GM12873 (cell line): Measurements from ENCODE around the gene OR5AU1.

ENCODE experiments used
- TF ChIP-seq, protein P1 (sequence below): IDR thresholded peaks from 2 replicates; pipeline ENCODE4 v1.5.1; 2012; ENCODE audit warnings: low read depth, mild to moderate bottlenecking, moderate library complexity, low read length, control low read depth; ENCODE audit not compliant: insufficient read depth; ENCODE audit errors: missing control alignments

Gene OR5AU1

DNA sequence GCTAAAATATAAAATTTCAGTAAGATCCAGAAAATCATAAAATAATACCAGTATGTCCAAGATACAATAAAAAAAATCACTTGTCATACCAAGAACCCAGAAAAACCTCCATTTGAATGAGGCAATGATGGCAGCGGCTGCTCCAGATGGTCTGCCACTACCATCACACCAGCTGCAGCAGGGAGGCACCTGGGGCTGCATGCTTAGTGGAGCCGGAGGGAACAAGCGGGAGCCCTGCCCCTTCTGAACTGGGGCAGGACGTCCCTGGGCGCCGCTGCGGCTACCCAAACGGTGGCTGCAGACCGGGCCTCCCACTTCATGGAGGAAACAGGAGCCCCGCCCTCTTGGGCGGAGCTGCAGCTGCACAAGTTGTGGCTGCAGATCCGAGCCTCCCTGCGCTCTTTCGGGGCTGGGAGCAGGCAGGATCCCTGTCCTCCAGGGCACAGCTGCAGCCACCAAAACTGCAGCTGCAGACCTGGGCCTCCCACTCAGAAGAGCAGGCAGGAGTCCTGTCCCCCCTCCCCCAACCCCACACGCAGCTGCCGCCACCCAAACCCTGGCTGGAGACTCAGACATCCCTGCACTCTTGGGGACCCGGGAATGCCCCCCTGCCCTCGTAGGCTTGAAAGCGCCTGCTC, 36.1 kb upstream of the OR5AU1 start:
- TF ChIP-seq, protein P1, sequence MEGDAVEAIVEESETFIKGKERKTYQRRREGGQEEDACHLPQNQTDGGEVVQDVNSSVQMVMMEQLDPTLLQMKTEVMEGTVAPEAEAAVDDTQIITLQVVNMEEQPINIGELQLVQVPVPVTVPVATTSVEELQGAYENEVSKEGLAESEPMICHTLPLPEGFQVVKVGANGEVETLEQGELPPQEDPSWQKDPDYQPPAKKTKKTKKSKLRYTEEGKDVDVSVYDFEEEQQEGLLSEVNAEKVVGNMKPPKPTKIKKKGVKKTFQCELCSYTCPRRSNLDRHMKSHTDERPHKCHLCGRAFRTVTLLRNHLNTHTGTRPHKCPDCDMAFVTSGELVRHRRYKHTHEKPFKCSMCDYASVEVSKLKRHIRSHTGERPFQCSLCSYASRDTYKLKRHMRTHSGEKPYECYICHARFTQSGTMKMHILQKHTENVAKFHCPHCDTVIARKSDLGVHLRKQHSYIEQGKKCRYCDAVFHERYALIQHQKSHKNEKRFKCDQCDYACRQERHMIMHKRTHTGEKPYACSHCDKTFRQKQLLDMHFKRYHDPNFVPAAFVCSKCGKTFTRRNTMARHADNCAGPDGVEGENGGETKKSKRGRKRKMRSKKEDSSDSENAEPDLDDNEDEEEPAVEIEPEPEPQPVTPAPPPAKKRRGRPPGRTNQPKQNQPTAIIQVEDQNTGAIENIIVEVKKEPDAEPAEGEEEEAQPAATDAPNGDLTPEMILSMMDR: no peak

DNA sequence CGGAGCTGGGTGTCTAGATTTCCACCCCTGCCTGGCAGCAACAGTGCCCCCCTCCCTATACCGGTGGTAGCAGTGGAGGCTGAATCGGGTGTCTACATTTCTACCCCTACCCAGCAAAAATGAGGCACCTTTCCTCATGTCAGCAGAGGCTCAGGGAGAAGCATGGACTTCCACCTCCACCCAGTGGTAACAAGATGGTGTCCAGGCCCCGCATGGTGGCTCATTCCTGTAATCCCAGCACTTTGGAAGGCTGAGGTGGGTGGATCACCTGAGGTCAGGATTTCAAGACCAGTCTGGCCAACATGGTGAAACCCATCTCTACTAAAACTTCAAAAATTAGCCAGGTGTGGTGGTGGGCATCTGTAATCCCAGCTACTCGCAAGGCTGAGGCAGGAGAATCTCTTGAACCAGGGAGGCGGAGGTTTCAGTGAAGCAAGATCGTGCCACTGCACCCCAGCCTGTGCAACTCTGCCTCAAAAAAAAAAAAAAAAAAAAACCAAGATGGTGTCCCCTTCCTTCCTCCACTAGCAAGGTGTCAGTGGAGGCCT, 35.5 kb upstream of the OR5AU1 start:
- TF ChIP-seq, protein P1: no peak

DNA sequence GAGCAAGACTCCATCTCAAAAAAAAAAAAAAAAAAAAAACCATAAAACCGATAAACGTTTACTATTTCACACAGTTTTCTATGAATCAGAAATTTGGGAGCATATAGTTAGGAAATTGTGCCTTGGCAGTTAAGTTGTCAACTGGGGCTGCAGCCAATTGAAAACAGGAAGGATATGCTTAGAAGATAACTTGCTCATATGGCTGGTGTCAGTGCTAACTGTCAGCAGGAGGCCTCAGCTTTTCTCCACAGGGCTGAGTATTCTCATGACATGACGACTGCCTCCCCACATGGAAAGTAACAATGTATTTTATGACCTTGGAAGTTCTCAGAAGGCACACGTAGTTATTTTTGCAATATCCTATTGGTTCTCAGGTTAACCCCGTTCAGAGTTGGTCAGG, 29.6 kb upstream of the OR5AU1 start:
- TF ChIP-seq, protein P1: no peak

DNA sequence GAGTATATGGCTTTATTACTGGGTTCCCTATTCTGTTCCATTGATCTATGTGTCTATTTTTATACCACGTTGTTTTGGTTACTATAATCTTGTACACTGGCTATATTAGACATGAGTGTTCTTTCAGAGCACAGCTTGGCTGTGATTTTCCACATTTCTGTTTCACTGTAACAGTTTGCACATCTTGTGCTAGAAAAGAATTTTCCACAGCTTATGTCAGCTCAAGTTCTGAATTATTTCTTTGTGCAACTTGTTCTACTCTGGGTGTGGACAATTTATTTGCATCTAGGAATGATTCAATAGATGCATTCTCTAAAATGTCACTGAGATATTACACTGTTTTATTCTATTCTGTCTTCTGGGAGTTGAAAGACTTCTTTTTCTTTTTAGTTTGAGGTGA, 28.4 kb upstream of the OR5AU1 start:
- TF ChIP-seq, protein P1: no peak

DNA sequence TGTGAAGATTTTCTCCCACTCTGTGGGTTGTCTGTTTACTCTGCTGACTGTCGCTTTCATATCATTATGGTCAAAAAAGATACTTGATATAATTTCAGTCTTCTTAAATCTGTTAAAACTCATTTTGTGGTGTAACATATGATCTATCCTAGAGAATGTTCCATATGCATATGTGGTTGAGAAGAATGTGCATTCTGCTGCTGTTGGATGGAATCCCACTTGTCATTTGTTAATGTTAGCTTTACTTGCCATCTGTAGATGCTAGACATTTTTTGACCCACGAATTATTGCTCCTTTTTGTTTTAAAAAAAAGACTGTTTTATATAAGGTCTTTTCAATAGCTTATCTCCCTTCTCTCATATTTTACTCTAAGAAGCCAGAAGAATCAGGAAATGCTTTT, 26.3 kb upstream of the OR5AU1 start:
- TF ChIP-seq, protein P1: no peak

DNA sequence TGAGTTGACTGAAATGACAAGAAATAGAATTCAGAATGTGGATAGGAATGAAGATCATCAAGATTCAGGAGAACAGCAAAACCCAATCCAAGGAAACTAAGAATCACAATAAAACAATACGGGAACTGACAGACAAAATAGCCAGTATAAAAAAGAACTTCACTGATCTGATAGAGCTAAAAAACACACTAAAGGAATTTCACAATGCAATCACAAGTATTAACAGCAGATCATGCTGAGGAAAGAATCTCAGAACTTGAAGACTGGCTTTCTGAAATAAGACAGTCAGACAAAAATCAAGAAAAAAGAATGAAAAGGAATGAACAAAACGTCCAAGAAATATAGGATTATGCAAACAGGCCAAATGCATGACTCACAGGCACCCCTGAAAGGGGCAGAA, 15.3 kb upstream of the OR5AU1 start:
- TF ChIP-seq, protein P1: no peak

DNA sequence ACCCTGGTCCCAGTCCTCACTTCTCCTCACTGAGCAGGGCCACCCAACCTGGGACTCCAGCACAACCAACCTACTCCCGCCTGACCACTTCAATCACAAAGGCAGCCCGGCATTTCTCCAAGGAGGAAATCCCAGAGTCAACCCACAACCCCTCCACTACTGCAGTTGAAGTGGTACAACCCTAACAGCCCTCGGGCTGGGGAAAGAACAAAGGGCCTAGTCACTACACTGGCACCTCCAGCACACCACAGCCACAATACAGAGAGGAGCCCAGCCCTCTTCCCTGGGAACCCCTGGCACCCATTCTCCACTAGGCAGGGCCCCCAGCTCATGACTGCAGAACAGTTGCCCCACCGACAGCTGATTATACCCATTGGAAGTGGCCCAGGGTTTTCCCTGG, 13.7 kb upstream of the OR5AU1 start:
- TF ChIP-seq, protein P1: no peak

DNA sequence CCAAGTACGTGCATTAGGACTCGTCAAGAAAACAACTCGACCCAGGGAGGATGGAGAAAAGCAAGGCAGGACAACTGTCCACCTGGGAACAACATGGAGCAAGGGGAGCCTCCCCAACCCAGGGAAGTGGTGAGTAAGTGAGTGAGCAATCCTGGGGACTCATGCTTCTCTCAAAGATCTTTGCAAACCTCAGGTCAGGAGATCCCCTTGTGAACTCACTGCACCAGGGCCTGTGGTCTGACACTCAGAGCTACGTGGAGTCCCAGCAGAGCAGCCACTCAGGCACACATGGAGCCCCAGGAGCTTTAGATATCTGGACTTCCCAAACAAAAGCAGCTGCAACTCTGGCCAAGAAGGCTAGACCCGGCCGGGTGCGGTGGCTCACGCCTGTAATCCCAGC, 12.2 kb upstream of the OR5AU1 start:
- TF ChIP-seq, protein P1: no peak
